Spleen (tissue), 7 donors: ENCODE results near the gene TUBA8.

Experiments used
- POLR2A ChIP-seq, 3 donors: fragments of 450-650 bp; IDR thresholded peaks; one replicate each; pipeline ENCODE4 v1.5.1; 2017; ENCODE audit warnings: antibody characterized with exemption in 3 of 3, mild to moderate bottlenecking in 1 of 3
- TF ChIP-seq, protein P1 (sequence below), 11 experiments: fragments of 200-600 bp in 7 of 11; fragments of 450-650 bp in 4 of 11; sonication (generic) in 4 of 11; IDR thresholded peaks in 8 of 11; conservative IDR thresholded peaks in 3 of 11; 1 replicate in 7 of 11; 2 replicates in 4 of 11; pipeline versions ENCODE4 v1.4.0 to v1.8.0; 2016 to 2021; ENCODE audit warnings: antibody characterized with exemption in 11 of 11, inconsistent platforms in 4 of 11, mild to moderate bottlenecking in 1 of 11
- donor health status: DM: no; HTN: no; CAD: no; lungs with moderate emphysema.
- donor health status: DM: no; HTN: no; CAD: no.
- donor health status: DM: no; HTN: no; CAD: no.

DNA sequence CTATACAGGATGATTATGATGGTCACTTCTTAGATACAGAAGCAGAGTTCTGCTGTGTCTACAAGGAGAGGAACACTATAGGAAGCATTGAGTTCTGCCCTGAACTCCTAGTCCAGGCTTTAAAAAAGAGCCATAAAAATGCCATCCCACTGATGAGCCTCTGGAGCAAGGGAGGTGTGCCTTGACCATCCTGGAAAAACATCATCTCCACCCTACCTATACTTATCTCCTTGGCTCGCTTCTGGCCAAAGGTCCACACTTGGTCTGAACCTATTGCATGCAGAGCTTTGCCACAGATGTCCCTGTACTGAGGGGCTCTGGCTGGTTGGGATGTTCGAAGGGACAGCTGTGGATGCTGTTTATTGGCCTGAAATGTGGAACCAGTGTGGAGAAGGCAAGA is 37.1 kb upstream of the TUBA8 start:
- TF ChIP-seq, protein P1, sequence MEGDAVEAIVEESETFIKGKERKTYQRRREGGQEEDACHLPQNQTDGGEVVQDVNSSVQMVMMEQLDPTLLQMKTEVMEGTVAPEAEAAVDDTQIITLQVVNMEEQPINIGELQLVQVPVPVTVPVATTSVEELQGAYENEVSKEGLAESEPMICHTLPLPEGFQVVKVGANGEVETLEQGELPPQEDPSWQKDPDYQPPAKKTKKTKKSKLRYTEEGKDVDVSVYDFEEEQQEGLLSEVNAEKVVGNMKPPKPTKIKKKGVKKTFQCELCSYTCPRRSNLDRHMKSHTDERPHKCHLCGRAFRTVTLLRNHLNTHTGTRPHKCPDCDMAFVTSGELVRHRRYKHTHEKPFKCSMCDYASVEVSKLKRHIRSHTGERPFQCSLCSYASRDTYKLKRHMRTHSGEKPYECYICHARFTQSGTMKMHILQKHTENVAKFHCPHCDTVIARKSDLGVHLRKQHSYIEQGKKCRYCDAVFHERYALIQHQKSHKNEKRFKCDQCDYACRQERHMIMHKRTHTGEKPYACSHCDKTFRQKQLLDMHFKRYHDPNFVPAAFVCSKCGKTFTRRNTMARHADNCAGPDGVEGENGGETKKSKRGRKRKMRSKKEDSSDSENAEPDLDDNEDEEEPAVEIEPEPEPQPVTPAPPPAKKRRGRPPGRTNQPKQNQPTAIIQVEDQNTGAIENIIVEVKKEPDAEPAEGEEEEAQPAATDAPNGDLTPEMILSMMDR (IDR thresholded peaks at IDR 0.05 in 8 of 11, conservative IDR thresholded peaks at IDR 0.05 in 3 of 11) = no peak
- no peak for TF ChIP-seq POLR2A (IDR thresholded peaks at IDR 0.05)
